Stimulated activated CD4-positive, alpha-beta T cell treated with anti-CD3 and anti-CD28 coated beads, Interleukin-4, amount 100 ng/mL, for 4 hours (primary cell): ENCODE measurements around the gene CLIC2.

ENCODE experiments used
- DNase-seq, 2 experiments: peaks; one replicate each; pipeline ENCODE4 v3.0.0-alpha.2; 2020

The CLIC2 gene

DNA sequence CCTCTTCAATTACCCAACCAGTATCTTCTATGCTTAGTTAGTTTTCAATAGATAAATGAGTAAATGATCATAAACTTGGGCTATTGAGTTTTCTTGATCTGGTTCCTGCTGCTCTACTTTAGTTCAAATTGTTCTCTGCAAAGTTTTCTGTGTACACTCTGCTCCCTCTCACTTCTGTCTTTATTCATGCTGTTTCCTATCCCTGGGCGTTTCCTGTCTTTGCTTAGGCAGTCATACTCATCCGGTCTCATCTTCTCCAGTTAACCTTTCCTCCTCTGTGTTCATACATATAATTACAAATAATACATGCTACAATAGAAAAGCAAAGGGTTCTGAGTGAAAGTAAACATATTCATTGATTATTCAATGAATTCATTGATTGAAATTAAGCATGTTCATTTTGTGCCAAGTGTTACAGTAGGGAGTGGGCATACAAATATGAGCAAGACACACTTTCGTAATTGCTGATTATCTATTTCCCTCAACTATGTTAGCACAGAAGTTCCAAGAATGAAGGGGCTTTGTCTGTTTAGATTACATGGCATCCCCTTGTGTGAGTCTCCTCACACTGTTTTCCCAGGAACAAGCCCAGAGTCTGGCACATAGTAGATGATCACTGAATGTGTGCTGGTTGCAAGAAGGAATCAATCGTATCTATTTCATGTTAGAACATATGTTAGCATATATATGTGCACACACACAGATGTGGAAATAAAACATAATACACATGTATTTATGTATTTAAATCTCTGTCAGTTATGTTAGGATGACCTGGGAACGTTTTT lies 71.3 kb downstream of the CLIC2 start:
- no peak for DNase-seq

DNA sequence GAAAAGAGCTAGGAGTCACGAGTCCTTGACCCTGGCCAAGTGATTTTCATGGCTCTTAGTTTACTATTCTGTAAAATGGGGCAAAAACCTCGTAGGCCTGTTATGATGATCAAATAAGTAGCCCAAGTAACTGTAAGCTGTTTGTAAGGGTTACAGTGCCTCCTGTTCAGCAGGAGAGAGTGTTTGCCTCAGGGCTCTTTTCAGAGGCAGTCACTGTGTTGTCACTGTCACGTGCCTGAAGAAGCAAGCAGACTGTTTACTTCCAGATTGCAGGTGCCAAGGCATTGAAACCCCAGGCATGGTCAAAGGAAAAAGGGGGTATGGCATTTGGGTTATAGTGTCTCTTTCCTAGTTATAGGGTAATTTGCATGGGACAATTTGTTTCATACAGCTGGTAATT lies 74.7 kb downstream of the CLIC2 start:
- no peak for DNase-seq

- no peak for DNase-seq
Measured at GRCh38 chrX:155251391-155251790, 83.0 kb downstream of the CLIC2 start.

DNA sequence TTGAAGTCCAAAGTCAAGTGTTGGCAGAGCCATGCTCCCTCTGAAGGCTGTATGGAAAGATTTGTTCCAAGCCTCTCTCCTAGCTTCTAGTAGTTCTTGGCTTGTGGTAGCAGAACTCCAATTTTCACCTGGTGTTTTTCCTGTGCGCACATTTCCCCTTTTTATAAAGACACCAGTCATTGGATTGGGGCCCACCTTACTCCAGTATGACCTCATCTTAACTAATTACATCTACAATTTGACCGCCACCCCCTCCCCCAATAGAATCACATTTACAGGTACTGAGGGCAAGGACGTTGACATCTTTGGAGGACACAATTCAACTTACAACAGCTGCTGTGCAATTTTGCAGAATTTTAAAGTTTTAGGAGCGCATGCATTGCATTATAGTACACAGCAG lies 86.9 kb downstream of the CLIC2 start:
- DNase-seq: no peak

DNA sequence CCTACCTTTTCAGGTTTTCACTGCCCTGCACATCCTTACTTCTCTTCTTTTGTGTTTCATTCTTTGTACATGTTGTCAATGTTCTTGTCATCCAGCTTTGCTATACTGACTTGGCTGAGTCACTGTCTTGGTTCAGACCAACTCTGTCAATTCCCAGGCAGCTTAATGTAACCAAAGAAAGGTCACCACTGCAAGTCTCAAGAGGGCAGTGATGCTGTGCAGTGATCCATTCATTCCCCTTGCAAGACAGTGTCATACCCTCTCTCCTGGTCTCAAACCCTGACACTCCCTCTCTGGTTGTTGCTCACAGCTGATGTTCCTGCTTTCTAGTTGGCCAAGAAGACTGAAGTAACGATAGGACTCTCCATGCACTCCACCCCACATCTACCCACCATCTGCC lies 87.7 kb downstream of the CLIC2 start:
- DNase-seq: no peak

DNA sequence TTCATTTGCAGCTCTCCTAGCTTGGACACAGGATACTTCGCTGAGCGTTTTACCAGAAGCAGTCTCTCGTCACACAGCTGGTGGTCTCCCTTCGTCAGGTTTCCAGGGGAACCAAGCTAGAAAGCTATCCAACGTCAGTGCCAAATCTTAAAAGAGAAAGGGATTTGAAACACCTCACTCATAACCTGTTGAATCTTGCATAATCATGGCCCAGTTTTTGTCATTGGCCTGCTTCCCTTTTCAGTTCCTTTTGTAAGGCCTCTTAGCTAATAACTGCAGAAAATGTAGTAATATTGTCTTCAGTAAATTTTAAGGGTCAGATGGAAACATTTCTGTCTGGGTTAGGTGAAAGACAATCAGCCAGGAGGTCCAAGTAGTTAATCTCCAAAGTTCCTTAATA lies 92.1 kb downstream of the CLIC2 start:
- no peak for DNase-seq

GRCh38 chrX:155237719-155238118 lies 96.7 kb downstream of the CLIC2 start:
- DNase-seq: no peak

GRCh38 chrX:155235891-155236290 lies 98.5 kb downstream of the CLIC2 start:
- DNase-seq: no peak

DNA sequence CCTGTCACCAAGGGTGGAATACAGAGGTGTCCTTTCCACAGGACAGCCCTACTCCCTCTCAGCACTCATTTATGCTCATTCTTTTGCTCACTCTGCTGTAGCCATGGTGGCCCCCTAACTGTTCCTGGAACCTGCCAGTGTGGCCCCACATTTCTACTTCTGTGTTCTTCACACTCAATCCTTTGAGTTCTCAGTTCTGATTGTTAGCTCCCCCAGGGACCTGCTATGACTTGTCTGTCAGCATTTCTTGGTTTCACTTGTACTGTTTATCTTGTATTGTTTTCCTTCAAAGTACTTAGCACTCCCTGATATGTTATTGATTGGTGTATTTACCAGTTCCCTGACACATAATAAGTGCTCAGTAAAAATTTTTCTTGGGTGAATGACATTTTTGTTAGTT lies 103.3 kb downstream of the CLIC2 start:
- no peak for DNase-seq
